ENCODE results near the gene JARID2. TPM values are rescaled to one million over a fixed set of nuclear protein-coding genes. Genes with fewer than 3 reads are reported as not detected.

The JARID2 gene
- total and polyA plus RNA-seq, 9 of the 15 experiments (the other 6 are each of a cell fraction or from before 2014, with no cell fraction given), result 5.0 to 29.0 (median 15.6) TPM

DNA sequence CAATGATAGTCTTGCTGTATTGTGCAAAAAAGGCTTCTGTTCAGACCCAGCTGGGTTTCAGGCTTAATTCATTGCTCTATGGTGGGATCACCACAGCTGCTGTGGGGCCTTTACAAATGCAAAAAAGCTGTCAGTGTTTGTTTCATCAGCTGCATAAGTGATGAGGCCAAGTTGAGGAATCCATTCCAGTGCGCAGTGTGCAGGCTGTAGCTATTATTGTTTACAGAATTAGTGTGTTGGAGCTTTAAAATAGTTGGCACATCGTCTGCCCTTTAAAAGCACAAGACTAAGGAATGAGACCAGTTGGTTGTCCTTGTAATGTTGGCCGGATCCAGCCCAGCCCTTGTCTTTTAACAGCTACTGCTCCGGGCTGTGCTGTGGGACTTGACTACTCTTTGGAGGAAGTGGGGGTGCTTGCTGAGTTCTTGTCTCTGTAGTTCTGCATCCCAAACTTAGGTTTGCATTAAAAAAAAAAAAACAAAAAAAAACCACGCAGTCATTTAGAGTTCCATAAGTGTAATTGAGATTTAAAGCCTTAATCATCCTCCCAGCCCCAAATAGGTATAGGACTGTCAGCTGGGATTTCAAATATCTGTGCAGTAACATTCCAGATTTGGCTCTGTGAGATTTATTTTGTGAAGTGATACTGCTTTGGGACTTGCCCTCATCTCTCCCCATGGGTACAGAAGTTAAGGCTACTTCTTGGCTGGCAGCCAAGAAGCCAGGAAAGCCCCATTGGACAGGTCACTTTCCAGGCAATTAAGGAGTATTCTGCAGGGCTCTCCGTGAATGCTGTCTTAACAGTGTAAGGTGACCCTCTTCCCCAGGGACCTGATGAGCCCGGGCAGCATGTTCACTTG lies 19.3 kb downstream of the JARID2 start (continued):
- TF ChIP-seq, protein P1, sequence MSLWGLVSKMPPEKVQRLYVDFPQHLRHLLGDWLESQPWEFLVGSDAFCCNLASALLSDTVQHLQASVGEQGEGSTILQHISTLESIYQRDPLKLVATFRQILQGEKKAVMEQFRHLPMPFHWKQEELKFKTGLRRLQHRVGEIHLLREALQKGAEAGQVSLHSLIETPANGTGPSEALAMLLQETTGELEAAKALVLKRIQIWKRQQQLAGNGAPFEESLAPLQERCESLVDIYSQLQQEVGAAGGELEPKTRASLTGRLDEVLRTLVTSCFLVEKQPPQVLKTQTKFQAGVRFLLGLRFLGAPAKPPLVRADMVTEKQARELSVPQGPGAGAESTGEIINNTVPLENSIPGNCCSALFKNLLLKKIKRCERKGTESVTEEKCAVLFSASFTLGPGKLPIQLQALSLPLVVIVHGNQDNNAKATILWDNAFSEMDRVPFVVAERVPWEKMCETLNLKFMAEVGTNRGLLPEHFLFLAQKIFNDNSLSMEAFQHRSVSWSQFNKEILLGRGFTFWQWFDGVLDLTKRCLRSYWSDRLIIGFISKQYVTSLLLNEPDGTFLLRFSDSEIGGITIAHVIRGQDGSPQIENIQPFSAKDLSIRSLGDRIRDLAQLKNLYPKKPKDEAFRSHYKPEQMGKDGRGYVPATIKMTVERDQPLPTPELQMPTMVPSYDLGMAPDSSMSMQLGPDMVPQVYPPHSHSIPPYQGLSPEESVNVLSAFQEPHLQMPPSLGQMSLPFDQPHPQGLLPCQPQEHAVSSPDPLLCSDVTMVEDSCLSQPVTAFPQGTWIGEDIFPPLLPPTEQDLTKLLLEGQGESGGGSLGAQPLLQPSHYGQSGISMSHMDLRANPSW (CRISPR knock-in tag; IDR thresholded peaks at IDR 0.05), result no peak
- TF ChIP-seq NFIC (IDR thresholded peaks at IDR 0.05) (peak; percentile 99), ADNP (tag; IDR thresholded peaks at IDR 0.05) (no peak), ZNF583 (CRISPR knock-in tag; IDR thresholded peaks at IDR 0.05) (no peak), HDAC1 (IDR thresholded peaks at IDR 0.05) (peak in 1 of 2 experiments; percentile 81; a peak in 2 of 4 replicates), TAF1 (IDR thresholded peaks at IDR 0.05; ENCODE audit: control insufficient read depth, extremely low read depth, insufficient read depth, low read length, severe bottlenecking) (no peak), MTA3 (IDR thresholded peaks at IDR 0.05; ENCODE audit: borderline replicate concordance) (no peak), CEBPB (tag; IDR thresholded peaks at IDR 0.05) (no peak), POLR3G (IDR thresholded peaks at IDR 0.05; ENCODE audit: extremely low read depth, insufficient read length, insufficient replicate concordance) (no peak), SIN3B (IDR thresholded peaks at IDR 0.05; ENCODE audit: low read depth) (no peak), ZNF695 (CRISPR knock-in tag; IDR thresholded peaks at IDR 0.05) (no peak), GABPB2 (CRISPR knock-in tag; conservative IDR thresholded peaks at IDR 0.05) (no peak), ZNF41 (CRISPR knock-in tag; conservative IDR thresholded peaks at IDR 0.05) (no peak)
- TF ChIP-seq, protein P2, sequence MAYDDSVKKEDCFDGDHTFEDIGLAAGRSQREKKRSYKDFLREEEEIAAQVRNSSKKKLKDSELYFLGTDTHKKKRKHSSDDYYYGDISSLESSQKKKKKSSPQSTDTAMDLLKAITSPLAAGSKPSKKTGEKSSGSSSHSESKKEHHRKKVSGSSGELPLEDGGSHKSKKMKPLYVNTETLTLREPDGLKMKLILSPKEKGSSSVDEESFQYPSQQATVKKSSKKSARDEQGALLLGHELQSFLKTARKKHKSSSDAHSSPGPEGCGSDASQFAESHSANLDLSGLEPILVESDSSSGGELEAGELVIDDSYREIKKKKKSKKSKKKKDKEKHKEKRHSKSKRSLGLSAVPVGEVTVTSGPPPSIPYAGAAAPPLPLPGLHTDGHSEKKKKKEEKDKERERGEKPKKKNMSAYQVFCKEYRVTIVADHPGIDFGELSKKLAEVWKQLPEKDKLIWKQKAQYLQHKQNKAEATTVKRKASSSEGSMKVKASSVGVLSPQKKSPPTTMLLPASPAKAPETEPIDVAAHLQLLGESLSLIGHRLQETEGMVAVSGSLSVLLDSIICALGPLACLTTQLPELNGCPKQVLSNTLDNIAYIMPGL (CRISPR knock-in tag; IDR thresholded peaks at IDR 0.05), result no peak
- TF ChIP-seq, protein P3, sequence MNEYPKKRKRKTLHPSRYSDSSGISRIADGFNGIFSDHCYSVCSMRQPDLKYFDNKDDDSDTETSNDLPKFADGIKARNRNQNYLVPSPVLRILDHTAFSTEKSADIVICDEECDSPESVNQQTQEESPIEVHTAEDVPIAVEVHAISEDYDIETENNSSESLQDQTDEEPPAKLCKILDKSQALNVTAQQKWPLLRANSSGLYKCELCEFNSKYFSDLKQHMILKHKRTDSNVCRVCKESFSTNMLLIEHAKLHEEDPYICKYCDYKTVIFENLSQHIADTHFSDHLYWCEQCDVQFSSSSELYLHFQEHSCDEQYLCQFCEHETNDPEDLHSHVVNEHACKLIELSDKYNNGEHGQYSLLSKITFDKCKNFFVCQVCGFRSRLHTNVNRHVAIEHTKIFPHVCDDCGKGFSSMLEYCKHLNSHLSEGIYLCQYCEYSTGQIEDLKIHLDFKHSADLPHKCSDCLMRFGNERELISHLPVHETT (CRISPR knock-in tag; conservative IDR thresholded peaks at IDR 0.05 in 1 of 2, IDR thresholded peaks at IDR 0.05 in 1 of 2), result no peak
- TF ChIP-seq, protein P4, sequence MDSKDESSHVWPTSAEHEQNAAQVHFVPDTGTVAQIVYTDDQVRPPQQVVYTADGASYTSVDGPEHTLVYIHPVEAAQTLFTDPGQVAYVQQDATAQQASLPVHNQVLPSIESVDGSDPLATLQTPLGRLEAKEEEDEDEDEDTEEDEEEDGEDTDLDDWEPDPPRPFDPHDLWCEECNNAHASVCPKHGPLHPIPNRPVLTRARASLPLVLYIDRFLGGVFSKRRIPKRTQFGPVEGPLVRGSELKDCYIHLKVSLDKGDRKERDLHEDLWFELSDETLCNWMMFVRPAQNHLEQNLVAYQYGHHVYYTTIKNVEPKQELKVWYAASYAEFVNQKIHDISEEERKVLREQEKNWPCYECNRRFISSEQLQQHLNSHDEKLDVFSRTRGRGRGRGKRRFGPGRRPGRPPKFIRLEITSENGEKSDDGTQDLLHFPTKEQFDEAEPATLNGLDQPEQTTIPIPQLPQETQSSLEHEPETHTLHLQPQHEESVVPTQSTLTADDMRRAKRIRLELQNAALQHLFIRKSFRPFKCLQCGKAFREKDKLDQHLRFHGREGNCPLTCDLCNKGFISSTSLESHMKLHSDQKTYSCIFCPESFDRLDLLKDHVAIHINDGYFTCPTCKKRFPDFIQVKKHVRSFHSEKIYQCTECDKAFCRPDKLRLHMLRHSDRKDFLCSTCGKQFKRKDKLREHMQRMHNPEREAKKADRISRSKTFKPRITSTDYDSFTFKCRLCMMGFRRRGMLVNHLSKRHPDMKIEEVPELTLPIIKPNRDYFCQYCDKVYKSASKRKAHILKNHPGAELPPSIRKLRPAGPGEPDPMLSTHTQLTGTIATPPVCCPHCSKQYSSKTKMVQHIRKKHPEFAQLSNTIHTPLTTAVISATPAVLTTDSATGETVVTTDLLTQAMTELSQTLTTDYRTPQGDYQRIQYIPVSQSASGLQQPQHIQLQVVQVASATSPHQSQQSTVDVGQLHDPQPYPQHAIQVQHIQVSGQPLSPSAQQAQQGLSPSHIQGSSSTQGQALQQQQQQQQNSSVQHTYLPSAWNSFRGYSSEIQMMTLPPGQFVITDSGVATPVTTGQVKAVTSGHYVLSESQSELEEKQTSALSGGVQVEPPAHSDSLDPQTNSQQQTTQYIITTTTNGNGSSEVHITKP (IDR thresholded peaks at IDR 0.05; ENCODE audit: partially characterized antibody), result peak; percentile 49

All from K562 (cell line).